Smooth muscle cell (in vitro differentiated cells): ENCODE results near the gene HIBADH. TPM values are rescaled to one million over a fixed set of nuclear protein-coding genes. Genes with fewer than 3 reads are reported as not detected.
"Not testable (repeated sequence)": the region's sequence is repeated elsewhere in the genome, so short reads cannot be mapped to it uniquely, and the experiment has no call there.

Experiments
- DNase-seq: peaks from one replicate; lab custom pipeline; 2025; ENCODE audit not compliant: unreplicated experiment; lab: John Stamatoyannopoulos, UW
- H2AFZ ChIP-seq: fragments of 200-600 bp; sonication (generic); 2 replicates; pipeline ENCODE4 v1.6.0; 2016; ENCODE audit warnings: antibody characterized with exemption, low read depth, mild to moderate bottlenecking
- H3F3A ChIP-seq: fragments of 200-600 bp; sonication (generic); 2 replicates; pipeline ENCODE4 v1.6.0; 2017; ENCODE audit warnings: antibody characterized with exemption, low read depth
- H3K27ac ChIP-seq: fragments of 200-600 bp; sonication (generic); 2 replicates; pipeline ENCODE4 v1.5.1; 2016; ENCODE audit warnings: low read depth, mild to moderate bottlenecking
- H3K27me3 ChIP-seq: fragments of 200-600 bp; sonication (generic); 2 replicates; pipeline ENCODE4 v1.6.1; 2016; ENCODE audit warnings: low read depth, mild to moderate bottlenecking
- H3K36me3 ChIP-seq: fragments of 200-600 bp; sonication (generic); 2 replicates; pipeline ENCODE4 v1.5.1; 2016; ENCODE audit warnings: low read depth
- H3K4me1 ChIP-seq: fragments of 200-600 bp; sonication (generic); 2 replicates; pipeline ENCODE4 v1.5.1; 2016; ENCODE audit warnings: low read depth
- H3K4me2 ChIP-seq: fragments of 200-600 bp; sonication (generic); 2 replicates; pipeline ENCODE4 v1.6.0; 2016; ENCODE audit warnings: mild to moderate bottlenecking
- H3K4me3 ChIP-seq: fragments of 200-600 bp; sonication (generic); 2 replicates; pipeline ENCODE4 v1.5.1; 2016; ENCODE audit warnings: mild to moderate bottlenecking
- H3K79me2 ChIP-seq: fragments of 200-600 bp; sonication (generic); 2 replicates; pipeline ENCODE4 v1.6.0; 2016; ENCODE audit warnings: low read depth, mild to moderate bottlenecking
- H3K9ac ChIP-seq: fragments of 200-600 bp; sonication (generic); 2 replicates; pipeline ENCODE4 v1.6.0; 2016; ENCODE audit warnings: low read depth
- H3K9me3 ChIP-seq: fragments of 200-600 bp; sonication (generic); replicated peaks from 2 replicates; pipeline ENCODE4 v1.5.1; 2016; ENCODE audit warnings: low read depth
- H4K20me1 ChIP-seq: fragments of 200-600 bp; sonication (generic); 2 replicates; pipeline ENCODE4 v1.6.0; 2016; ENCODE audit warnings: low read depth
- WGBS: methylation state at CpG from one replicate; pipeline ENCODE4 v1.1.7; 2016; ENCODE audit warnings: low lambda C conversion rate; 5-methylcytosine and 5-hydroxymethylcytosine counted together
- polyA plus RNA-seq: library from polyadenylated mRNA; unstranded; fragments of >200 nt; fragmentation: Nextera tagmentation; extraction: Ambion mirVana; gene quantifications from 2 replicates; pipeline ENCODE4 v1.2.1, GENCODE V29; 2016
- total RNA-seq: library from RNA; depleted of rRNA; stranded (reverse); fragments of >200 nt; gene quantifications from 2 replicates; pipeline ENCODE4 v1.2.3, GENCODE V29; 2014
- TF ChIP-seq, protein P1 (sequence below): fragments of 200-600 bp; sonication (generic); IDR thresholded peaks from 2 replicates; pipeline ENCODE4 v1.5.1; 2017; ENCODE audit warnings: borderline replicate concordance, mild to moderate bottlenecking, antibody characterized with exemption; ENCODE audit not compliant: insufficient read depth, poor library complexity, severe bottlenecking

Gene HIBADH
- total and polyA plus RNA-seq, 2 experiments from 2014 or later: 16.1 to 24.4 TPM

GRCh38 chr7:27581906-27582305 lies 80.8 kb downstream of the HIBADH start:
- no peak overlapping the region for H3K4me2 ChIP-seq
- TF ChIP-seq, protein P1, sequence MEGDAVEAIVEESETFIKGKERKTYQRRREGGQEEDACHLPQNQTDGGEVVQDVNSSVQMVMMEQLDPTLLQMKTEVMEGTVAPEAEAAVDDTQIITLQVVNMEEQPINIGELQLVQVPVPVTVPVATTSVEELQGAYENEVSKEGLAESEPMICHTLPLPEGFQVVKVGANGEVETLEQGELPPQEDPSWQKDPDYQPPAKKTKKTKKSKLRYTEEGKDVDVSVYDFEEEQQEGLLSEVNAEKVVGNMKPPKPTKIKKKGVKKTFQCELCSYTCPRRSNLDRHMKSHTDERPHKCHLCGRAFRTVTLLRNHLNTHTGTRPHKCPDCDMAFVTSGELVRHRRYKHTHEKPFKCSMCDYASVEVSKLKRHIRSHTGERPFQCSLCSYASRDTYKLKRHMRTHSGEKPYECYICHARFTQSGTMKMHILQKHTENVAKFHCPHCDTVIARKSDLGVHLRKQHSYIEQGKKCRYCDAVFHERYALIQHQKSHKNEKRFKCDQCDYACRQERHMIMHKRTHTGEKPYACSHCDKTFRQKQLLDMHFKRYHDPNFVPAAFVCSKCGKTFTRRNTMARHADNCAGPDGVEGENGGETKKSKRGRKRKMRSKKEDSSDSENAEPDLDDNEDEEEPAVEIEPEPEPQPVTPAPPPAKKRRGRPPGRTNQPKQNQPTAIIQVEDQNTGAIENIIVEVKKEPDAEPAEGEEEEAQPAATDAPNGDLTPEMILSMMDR: no peak
- 95% methylated on average over 1 of the region's 1 CpG for WGBS
- no peak overlapping the region for H3K27ac ChIP-seq
- H3K4me1 ChIP-seq: peaks cover 20% of the 10 kb centered on the region
- no peaks in the 10 kb centered on the region for H3K27me3 ChIP-seq
- H2AFZ ChIP-seq: no peak overlapping the region
- H3K9me3 ChIP-seq: no peaks in the 10 kb centered on the region
- no peaks in the 10 kb centered on the region for H3F3A ChIP-seq
- no peak overlapping the region for H3K4me3 ChIP-seq
- H4K20me1 ChIP-seq: no peaks in the 10 kb centered on the region
- no peak overlapping the region for H3K9ac ChIP-seq
- H3K79me2 ChIP-seq: no peaks in the 10 kb centered on the region
- DNase-seq: no peak
- no peaks in the 10 kb centered on the region for H3K36me3 ChIP-seq

DNA sequence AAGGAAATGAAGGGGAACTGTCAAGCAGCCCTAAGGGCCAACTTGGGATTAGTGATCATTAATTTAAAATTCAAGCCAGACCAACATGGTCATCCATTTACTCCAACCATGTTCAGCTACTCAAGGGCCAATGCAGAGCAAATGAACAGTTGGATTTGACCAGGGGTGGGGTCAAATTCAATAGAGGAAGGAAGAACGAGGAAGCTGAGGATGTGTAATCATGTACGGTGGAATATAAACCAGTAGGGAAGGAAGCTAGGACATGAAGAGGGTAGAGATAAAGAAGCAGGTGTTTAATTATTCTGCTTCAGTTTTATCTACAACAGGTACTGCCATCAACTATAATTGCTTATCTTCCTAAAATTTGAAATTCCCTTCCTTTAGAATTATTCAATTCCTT lies 81.6 kb downstream of the HIBADH start:
- no peak overlapping the region for H3K4me2 ChIP-seq
- H3K4me1 ChIP-seq: peaks cover 21% of the 10 kb centered on the region
- no peak overlapping the region for H3K9ac ChIP-seq
- no peak overlapping the region for H2AFZ ChIP-seq
- H3K36me3 ChIP-seq: no peaks in the 10 kb centered on the region
- H3F3A ChIP-seq: no peaks in the 10 kb centered on the region
- no peaks in the 10 kb centered on the region for H3K79me2 ChIP-seq
- DNase-seq: no peak
- H3K27ac ChIP-seq: no peak overlapping the region
- WGBS: 95% methylated on average over 2 of the region's 2 CpGs
- no peaks in the 10 kb centered on the region for H3K9me3 ChIP-seq
- H3K4me3 ChIP-seq: no peak overlapping the region
- TF ChIP-seq, protein P1: no peak
- no peaks in the 10 kb centered on the region for H3K27me3 ChIP-seq
- H4K20me1 ChIP-seq: no peaks in the 10 kb centered on the region

DNA sequence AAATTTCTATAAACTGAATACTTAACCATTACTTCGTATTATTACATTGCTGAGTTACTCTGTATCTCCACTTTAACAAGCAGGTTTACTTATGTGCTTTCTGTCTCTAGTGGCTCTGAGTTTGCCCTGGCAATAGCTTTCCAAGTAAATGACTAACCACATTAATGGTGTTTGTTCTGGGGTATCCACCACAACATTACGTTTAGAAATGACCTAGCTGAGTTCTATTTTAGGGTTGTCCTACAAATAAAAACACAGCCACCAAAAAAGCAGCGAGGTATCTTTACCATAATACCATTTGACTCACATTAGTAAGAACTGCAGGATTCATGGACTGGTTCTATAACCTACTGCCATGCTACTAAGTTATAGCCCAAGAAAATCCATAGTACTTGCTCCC lies 83.1 kb downstream of the HIBADH start:
- Histone ChIP-seq H2AFZ (no peak overlapping the region), H3K4me2 (no peak overlapping the region), H3K9me3 (no peaks in the 10 kb centered on the region), H3F3A (peaks cover 5% of the 10 kb centered on the region), H3K27ac (no peak overlapping the region), H3K79me2 (no peaks in the 10 kb centered on the region), H3K4me1 (peaks cover 25% of the 10 kb centered on the region), H3K4me3 (no peak overlapping the region), H3K9ac (no peak overlapping the region), H3K36me3 (no peaks in the 10 kb centered on the region), H4K20me1 (no peaks in the 10 kb centered on the region), H3K27me3 (no peaks in the 10 kb centered on the region)
- TF ChIP-seq, protein P1: no peak
- 64% methylated on average over 3 of the region's 3 CpGs for WGBS
- no peak for DNase-seq

- not testable (repeated sequence) for H3K9me3 ChIP-seq, H3K4me2 ChIP-seq, DNase-seq, H3K4me3 ChIP-seq, H3K27ac ChIP-seq, H4K20me1 ChIP-seq, H3K36me3 ChIP-seq, H3K9ac ChIP-seq, H3F3A ChIP-seq, H2AFZ ChIP-seq, H3K79me2 ChIP-seq, H3K27me3 ChIP-seq
- peaks cover 25% of the 10 kb centered on the region for H3K4me1 ChIP-seq
- 90% methylated on average over 7 of the region's 7 CpGs for WGBS
These were observed 84.5 kb downstream of the HIBADH start for GRCh38 chr7:27578169-27578568.
